Hepatocyte (in vitro differentiated cells): ENCODE results near the gene ATF3.

ENCODE experiments used
- EZH2 ChIP-seq: fragments of 200-600 bp; sonication (generic); IDR thresholded peaks from 2 replicates; pipeline ENCODE4 v1.6.1; 2016; ENCODE audit warnings: antibody characterized with exemption, mild to moderate bottlenecking, borderline replicate concordance
- TF ChIP-seq, protein P1 (sequence below): fragments of 200-600 bp; sonication (generic); IDR thresholded peaks from 2 replicates; pipeline ENCODE4 v1.5.1; 2016; ENCODE audit warnings: antibody characterized with exemption, mild to moderate bottlenecking; ENCODE audit not compliant: poor library complexity

DNA sequence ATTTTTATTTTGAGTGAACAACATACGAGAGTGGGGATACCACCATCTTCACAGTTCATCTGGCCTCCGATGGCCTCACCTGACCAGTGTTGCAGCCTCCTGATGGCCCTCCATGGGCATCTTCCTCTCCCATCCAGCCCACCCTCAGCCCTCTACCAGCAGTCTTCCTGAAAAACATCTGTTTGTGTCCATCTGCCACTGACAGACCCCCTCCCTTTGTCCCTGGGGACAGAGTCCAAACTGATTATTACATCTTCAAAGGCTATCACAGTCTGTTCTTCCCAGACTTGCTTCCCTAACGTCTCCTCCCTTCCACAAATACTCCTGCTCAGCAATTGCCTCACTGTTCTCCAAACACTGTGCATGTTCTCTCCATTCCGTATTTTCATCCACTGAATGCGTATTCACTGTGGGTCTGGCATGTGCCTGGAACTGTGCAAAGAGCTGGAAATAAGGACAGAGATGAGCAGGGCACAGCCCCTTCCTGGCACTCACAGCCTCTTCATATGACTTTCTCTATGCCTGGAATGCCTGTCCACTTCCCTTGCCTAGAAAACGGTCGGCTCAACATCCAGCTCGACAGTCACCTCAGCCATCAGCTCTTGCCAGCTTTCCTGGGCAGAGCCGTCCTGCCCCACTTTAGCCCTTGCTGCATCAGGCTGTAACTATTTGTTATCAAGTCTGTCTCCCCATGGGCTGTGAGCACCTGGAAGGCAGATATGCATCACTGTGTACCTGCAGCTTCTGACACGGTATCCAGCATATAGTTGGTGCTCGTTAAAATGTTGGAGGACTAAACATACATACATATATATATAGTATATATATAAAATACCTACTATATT lies 8.3 kb upstream of the ATF3 start:
- TF ChIP-seq, protein P1, sequence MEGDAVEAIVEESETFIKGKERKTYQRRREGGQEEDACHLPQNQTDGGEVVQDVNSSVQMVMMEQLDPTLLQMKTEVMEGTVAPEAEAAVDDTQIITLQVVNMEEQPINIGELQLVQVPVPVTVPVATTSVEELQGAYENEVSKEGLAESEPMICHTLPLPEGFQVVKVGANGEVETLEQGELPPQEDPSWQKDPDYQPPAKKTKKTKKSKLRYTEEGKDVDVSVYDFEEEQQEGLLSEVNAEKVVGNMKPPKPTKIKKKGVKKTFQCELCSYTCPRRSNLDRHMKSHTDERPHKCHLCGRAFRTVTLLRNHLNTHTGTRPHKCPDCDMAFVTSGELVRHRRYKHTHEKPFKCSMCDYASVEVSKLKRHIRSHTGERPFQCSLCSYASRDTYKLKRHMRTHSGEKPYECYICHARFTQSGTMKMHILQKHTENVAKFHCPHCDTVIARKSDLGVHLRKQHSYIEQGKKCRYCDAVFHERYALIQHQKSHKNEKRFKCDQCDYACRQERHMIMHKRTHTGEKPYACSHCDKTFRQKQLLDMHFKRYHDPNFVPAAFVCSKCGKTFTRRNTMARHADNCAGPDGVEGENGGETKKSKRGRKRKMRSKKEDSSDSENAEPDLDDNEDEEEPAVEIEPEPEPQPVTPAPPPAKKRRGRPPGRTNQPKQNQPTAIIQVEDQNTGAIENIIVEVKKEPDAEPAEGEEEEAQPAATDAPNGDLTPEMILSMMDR: no peak
- no peak for TF ChIP-seq EZH2
